Mucosa of gallbladder (tissue), 1 donor: ENCODE results near the gene MCL1. TPM values are rescaled to one million over a fixed set of nuclear protein-coding genes. Genes with fewer than 3 reads are reported as not detected.
"Not testable (repeated sequence)": the region's sequence is repeated elsewhere in the genome, so short reads cannot be mapped to it uniquely, and the experiment has no call there.

Experiments used
- DNase-seq: peaks from one replicate; pipeline ENCODE4 v3.0.0-alpha.2; 2020; ENCODE audit warnings: low spot score
- total RNA-seq: library from RNA; stranded (reverse); gene quantifications from one replicate; pipeline ENCODE4 v1.2.1, GENCODE V29; 2021
- donor health status: DM: no; HTN: no; CAD: no.

MCL1 gene
- 231 TPM for total RNA-seq

DNA sequence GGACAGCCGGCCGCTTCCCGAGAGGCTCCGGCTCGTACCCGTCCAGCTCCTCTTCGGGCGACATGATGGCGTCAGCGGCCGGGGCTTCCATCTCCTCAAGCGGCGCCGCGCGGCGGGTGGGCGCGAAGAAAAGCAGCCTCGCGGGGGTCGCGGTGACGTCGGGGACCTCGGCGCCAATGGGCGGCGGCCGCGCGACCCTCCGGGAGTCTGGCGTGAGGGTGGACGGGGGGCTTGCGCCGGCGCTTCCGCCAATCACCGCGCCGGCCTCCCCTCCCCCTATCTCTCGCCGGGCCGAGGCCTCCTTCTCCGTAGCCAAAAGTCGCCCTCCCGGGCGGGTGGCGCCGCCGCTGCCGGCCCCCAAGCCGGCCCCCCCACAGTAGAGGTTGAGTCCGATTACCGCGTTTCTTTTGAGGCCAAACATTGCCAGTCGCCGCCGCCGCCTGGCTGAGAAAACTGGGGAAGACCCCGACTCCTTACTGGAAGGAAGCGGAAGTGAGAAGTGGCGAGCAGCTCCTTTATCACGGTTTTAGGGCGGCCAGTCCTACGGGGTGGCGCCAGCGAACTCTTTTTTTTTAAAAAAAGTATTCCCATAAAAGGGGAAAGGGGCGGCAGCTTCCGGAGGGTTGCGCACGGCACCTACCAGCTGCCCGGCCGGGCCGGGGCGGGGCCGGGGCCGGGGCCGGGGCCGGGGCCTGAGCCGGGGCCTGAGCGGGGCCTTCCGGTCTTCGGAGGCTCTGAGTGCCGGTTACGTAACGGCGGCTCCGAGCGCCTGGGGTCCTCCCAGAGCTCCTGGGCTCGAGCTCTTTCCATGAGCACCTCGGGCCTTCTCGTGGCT lies at the start of gene MCL1:
Gene MCL1, minus strand, starts transcription at position 501 of the 835 bp plus-strand sequence. Its CDS starts 80 bp downstream, at position 421.
- peak; percentile 95 for DNase-seq

DNA sequence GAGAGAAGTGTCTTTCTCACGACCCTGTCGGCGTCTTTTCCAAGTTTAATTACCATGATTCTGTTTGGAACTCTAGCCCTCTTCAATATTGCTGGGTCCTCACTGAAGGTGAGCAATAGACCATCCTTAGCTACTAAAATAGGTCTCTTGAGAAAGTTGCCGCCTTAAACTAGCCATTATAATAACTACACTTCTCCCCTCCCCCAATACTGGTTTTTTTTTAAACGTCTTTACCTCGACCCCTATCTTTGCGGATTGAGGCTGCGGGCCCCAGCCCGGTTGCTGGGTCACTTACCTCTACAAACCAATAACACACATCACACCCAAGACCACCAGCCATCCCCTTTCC lies 49.3 kb upstream of the MCL1 start:
- no peak for DNase-seq

DNA sequence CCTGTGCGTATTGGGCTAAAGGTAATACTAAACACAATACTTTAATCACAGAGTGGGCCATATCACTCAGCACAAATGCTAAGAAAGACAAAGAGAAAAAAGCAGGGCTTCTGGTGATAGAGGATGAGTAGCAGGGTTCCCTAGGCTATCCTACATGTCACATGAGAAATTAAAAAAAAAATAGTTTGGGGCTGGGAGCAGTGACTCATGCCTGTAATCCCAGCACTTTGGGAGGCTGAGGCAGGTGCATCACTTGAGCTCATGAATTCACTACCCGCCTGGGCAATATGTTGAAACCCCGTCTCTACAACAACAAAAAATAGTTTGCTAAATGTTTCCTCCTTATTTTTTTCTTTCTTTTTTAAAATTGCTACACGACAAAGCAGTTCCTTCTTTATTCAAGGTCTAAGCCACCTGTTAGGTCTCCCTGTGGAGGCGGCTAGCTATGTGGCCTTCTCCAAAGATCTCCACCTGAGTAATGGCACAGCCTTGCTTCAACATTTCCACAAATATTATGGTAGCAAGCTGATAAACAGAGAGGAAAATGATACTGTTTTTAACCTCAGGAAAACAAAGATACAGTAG lies 48.5 kb upstream of the MCL1 start:
- DNase-seq, result no peak

DNA sequence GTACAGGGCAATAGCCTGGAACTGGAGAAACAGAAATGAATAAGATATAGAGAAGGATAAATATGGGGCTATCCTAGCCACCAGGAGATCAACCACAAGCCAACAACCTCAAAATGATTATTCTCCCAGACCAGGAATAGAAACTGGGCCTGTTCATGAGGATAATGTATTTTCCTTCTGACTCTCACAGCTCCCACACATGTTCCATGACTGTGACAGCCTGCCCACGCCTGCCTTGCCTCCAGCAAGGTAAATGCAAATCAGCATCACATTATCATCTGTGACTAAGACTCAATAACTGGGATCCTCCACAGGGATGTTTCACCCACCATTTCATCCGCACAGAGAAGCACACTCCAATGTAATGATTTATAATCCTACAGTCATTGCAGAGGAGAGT lies 46.7 kb upstream of the MCL1 start:
- DNase-seq, result no peak

DNA sequence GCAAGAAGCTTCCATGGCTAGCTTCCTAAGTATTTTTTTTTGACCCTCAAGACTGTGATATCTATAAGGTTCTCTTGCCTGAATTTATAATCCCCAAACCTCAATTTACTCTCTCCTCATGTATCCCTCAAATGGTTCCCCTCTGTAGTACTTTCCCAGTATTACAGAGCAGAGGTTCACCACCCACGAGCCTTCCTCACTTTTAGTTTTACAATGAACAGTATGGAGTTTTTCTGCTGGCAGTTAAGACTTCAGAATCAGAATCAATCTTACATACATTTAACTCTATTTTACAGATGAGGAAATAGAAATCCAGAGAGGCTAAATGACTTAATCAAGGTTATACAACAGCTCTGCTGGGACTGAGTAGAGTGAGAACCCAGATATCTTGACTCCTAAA lies 45.1 kb upstream of the MCL1 start:
- DNase-seq, result not testable (repeated sequence)

DNA sequence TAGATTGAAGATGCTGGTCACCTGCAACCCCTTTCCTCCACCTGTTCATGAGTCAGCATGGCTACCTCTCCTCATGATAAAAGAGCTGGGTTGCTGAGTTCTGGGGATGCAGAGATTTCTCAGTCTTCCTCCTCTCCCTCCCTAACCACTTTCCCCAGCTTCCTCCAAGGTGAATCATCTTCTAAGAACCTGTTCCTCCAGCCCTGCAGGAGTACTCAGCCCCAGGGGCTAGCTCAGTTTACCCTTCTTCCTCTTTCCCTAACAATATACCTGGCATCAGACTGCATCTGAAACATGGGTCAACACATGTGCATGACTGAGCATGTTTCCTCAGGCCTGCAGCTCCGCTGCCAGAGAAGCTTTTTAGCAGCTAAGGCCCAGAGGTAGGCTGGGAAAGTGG lies 44.7 kb upstream of the MCL1 start:
- not testable (repeated sequence) for DNase-seq

DNA sequence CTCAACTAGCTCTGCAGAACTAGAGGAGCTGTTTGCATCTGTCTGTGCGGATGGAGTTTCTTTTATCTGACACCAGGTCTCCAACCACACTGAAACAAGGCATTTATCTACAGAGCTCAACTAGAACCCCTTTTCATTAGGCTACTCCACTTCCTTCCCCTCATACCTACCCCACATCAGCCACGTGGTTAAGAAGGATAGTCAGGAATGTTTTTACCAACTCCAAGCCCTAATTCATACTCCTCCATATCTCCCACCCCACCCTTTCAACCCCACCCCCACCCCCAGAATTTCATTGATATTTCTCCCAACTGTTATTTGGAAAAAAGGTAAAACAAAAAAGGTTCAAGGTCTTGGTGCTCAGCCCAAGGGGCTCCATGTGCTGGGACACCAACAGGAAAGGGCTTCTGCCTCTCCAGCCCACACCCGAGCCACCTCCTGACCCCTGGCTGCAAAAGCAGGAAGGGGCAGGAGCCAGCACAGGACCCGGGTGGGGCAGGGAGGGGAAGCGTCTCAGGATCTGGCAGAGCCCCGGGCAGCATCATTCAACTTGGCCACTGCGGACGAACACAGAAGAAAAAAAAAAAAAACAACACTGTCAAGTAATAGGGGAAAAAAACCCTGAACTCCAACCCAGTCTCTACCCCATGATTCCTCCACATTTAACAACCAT lies 43.0 kb upstream of the MCL1 start:
- DNase-seq, result peak; percentile 30

DNA sequence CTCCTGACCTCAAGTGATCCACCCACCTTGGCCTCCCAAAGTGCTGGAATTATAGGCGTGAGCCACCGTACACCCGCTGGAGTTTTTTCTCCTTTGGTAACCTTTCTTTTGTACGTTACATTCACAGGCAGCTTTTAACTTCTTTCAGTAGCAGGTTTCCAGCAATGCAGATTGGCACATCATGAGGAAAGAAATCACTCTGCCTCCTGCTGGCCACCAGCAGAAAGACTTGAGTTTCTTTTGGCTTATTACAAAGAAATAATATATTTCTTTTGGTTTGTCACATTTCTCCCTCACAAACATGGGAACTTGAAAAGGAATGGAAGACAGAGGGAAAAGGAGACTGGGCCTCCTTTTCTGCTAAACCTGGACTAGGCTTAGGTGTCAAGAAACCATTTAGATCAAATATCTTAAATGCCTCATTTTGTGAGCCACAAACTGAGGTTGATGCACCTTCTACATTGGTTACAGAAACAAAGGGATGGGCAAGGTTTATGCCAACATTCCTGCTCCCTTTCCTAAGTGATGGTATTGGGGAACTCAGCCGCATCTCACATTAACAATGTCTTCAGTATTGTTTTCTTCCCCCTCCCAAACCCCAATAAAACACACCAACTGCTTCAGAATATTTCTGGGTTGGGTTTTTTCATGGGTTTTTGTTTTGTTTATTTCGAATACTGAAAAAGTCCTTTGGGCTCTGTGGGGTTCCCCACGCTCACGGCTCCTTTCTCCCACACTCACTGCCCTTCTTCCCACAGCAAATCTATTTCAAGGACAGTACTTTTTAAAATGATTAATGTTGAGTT lies 42.3 kb upstream of the MCL1 start:
- DNase-seq, result peak; percentile 54

DNA sequence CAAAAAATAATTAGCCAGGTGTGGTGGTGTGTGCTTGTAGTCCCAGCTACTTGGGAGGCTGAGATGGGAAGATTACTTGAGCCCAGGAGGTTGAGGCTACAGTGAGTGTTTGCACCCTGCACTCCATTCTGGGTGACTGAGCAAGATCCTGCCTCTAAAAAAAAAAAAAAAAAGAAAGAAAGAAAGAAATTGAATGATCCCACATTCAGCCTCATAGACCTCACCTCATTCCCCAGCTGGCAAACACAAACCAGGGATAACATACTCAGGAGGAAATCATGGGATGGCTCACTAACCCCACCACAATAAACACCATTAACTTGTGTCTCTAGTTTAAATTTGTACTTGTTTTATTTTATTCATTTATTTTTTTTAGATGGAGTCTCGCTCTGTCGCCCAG lies 41.5 kb upstream of the MCL1 start:
- DNase-seq, result no peak

DNA sequence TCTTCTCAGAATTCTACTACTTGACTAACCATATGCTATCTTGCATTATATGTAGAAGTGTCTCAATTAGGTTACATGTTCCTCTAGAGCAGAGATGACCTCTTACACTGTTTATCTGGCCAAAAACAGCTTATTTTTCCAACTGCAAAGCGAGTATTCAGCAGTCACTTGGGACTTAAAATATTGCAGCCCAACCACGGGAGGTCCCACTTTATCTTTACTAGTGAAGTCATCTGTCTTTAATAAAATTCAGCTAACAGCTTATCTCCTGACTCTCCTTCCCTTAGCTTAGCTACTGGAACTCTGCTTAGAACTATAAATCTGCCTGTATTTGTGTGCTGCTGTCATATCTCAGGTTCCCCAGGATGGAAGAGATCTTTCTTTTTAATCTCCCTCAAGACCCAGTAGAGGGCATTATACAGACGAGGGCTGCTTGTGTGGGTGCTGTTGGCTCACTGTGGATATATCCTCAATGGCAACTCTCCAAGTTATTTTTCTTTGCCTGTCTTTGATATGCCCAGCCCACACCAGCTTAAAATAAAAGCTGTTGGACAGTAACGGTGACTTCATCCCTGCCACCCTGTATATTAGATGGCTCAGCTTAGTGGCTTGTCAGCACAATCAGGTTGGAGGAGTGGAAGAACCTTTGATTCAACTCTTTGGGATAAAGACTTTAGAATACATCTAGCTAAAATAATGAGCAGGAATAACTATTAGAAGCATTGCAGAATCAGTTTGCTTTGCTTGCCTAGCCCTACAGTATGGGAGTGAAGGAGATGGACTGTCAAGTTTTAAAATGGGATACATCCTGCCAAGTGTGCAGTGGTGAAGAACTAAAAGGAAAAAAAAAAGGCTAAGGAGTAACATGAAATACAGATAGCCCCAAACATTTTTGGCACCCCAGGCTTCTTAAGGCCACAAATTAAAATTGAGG lies 40.4 kb upstream of the MCL1 start:
- peak; percentile 48 for DNase-seq

DNA sequence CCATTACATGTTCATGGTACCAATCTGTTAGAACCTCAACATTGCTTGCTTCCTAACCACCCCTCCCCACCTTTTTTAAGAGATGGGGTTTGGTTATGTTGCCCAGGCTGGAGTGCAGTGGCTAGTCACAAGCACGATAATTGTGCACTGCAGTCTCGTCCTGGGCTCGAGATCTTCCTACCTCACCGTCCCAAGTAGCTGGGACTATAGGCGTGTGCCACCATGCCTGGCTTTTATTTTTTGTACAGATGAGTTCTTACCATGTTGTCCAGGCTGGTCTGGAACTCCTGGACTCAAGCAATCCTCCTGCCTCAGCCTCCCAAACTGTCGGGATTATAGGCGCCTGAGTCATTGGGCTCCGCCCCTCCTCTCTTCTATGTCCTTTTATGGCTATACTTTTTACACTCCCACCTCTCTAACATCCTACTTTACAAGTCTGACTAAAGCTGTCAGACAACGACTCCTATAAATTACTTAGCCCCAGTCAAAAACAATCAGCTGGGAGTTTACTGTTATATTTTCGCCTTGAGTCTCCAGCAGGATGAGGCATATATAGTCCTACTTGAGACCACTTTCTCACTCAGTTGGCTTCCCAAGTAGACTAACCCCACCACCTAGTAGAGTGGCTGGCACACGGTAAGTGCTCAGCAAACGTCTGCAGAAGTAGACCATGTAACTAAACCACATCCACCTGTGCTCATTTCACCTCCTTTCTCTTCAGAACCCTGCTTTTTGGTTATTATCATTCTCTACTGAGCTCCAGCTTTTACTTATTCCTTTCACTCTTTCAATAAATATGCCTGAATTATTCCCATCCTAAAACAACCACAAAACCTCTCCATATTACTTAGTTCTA lies 36.2 kb upstream of the MCL1 start:
- DNase-seq, result no peak

DNA sequence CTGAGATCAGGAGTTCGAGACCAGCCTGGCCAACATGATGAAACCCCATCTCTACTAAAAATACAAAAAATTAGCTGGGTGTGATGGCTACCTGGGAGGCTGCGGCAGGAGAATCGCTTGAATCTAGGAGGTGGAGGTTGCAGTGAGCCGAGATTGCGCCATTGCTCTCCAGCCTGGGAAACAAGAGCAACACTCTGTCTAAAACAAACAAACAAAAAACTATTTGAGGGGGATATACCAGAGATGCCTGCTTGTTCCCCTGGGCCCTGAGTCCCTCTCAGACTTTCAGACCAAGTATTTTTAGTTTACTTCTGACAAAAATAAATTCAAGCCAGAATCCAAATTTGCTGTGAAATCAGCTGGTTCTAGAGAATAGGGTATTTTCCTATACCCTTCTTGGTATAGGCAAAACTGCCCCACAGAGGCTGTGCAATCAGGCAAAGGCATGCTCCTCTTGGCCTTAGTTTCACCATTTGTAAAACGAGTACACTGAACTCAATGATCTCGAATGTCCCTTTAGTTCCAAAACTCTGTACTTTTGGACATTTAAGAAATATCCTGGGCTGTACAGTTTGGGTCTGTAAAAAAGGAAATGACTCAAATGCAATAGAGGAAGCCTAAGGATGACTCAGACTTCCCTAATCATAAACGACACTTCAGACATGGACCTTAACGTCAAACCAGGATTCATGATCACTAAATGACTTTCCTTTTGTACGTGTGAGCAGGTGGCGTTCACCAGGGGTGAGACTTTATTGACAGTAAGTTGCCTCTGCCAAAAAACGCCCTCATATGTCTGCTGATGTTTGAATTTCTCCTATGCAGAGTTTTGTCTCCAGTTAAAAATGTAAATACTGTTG lies 33.9 kb upstream of the MCL1 start:
- DNase-seq, result peak; percentile 45

DNA sequence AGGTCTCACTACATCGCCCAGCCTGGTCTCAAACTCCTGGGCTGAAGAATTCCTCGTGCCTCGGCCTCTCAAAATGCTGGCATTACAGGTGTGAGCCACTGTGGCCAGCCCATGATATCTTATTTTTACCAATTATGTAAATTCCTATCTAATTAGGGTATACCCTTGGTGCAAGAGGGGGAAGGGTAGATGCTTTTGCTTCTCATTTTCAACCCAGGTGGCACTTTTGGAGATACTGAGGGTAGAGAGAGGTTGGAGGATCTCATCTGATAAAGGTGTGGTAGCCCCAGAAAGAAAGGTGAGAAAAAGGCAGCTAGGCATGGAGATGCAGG lies 32.6 kb upstream of the MCL1 start:
- no peak for DNase-seq

DNA sequence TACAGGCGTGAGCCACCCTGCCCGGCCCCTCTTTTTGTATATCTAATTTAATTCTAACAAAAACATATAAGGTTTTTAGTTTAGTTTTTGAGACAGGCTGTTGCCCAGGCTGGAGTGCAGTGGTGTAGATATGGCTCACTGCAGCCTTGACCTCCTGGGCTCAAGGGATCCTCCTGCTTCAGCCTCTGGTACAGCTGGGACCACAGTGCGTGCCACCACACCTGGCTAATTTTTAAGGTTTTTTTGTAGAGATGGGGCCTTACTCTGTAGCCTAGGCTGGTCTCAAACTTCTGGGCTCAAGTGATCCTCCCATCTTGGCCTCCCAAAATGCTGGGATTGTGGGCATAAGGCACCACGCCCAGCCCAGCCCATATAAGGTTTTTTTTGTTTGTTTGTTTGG lies 31.2 kb upstream of the MCL1 start:
- DNase-seq, result no peak

DNA sequence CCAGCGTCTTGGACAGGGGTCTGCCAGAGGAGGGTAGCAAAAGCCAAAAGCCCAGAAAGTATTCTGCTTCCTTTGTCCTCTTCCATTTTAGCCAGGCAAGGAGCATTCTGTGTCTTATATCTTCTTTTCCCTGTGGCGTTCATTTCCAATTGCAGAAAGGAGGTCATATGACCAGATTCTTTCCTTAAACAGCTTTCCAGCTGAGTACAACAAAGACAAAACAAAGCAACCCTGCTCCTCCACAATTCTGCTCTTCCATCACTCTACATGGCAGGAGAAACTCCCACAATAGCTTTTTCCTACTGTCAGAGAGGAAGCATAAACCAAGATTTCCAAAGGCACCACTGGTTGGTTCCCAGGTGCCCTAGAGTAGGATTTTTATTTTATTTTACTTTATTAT lies 30.3 kb upstream of the MCL1 start:
- DNase-seq, result no peak

DNA sequence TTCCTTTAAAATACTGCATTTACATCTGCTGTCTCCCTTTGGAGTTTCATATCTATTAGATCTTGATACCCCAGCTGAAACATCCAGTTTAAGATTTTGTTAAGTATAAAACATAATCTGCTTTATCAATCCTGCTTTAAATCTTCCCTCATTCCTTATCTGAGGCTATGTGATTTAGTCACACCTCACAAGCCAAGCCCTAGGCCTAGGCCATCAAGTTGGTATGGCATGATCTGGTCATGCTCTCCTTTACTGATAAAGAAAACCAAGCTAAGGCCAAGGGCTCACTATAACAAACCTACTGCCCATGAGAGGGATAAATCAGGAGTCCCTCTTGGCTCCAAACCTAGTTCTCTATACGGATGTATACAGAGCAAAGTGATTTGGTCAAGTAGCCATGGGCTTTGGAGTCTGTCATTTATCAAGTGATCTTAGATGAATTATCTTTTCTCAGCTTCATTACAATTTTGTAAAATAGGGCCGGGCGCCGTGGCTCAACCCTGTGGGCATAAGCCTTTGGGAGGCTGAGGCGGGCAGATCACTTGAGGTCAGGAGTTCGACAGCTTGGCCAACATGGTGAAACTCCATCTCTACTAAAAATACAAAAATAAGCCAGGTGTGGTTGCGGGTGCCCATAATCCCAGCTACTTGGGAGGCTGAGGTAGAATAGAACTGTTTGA lies 27.2 kb upstream of the MCL1 start:
- no peak for DNase-seq

DNA sequence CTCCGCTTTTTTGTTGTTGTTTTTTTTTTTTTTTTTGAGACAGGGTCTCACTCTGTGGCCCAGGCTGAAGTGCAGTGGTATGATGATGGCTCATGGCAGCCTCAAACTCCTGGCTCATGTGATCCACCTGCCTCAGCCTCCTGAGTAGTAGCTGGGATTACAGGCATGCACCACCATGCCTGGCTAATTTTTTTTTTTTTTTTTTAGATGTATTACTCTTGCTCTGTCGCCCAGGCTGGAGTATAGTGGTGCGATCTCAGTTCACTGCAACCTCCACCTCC lies 26.0 kb upstream of the MCL1 start:
- DNase-seq, result not testable (repeated sequence)

DNA sequence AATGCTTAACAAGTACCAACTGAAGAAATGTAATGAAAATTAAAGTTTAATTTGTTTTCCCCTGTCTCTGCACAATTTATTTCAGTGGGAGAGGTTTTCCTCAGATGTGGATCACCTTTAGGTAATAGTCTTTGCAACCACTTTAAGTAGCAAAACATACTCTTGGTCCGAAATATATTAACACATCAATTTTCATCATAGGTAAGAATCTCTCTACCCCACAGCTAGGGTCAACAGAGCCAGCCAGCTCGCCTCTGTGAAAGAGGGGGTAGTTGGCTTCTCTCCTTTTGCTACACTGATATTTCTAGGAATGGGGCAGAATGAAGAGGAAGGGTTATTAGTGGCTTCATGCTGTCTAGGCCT lies 24.8 kb upstream of the MCL1 start:
- DNase-seq, result no peak

DNA sequence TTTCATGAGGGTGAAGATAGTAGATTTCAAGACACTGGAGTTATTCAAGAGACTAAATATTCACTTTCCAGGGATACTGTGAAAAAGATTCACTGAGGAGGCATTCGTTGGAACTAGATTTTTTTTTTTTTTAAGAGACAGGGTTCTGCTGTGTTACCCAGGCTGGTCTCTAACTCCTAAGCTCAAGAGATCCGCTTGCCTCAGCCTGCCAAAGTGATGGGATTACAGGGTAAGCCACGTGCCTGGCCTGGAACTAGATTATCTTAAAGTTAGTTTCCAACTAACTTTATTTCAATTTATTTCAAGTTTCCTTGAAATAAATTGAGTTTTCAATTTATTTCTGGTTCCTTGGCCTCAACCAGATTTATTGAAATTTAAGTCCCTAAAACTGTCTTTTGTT lies 24.3 kb upstream of the MCL1 start:
- DNase-seq, result no peak
